SK-N-SH (cell line): Measurements from ENCODE around the gene NPW. TPM values are rescaled to one million over a fixed set of nuclear protein-coding genes. Genes with fewer than 3 reads are reported as not detected.

Experiments
- CTCF ChIA-PET: fragments of 300-600, 350-600 bp; formaldehyde crosslinking; extraction: SDS; loops from one replicate; lab custom pipeline; 2021; lab: Yijun Ruan, JAX
- POLR2A ChIA-PET: fragments of 350-600 bp; sonication (Branson Sonifier 250); formaldehyde crosslinking; extraction: SDS; loops from one replicate; lab custom pipeline; 2020; ENCODE audit warnings: antibody characterized with exemption, inconsistent platforms; lab: Yijun Ruan, JAX
- DNase-seq: peaks from one replicate; pipeline ENCODE4 v3.0.0; 2012
- H2AFZ ChIP-seq: fragments of 200-600 bp; sonication (generic); 2 replicates; pipeline ENCODE4 v1.8.1; 2016; ENCODE audit warnings: antibody characterized with exemption, mild to moderate bottlenecking, low read depth
- H3F3A ChIP-seq: fragments of 200-600 bp; sonication (generic); replicated peaks from 2 replicates; pipeline ENCODE3; 2016; ENCODE audit warnings: antibody characterized with exemption, mild to moderate bottlenecking; ENCODE audit not compliant: insufficient read depth
- H3K27ac ChIP-seq, 2 experiments: fragments of 200-500 bp in 1 of 2; fragments of 200-600 bp in 1 of 2; sonication (Bioruptor generic) in 1 of 2; sonication (generic), shearing (Covaris generic) in 1 of 2; 2 replicates each; pipeline versions ENCODE4 v1.5.1 to v1.6.1; 2014 to 2016; ENCODE audit warnings: low read depth in 2 of 2, inconsistent platforms in 1 of 2, low read length in 1 of 2, mild to moderate bottlenecking in 1 of 2, mixed read lengths in 1 of 2
- H3K27me3 ChIP-seq: fragments of 200-600 bp; sonication (generic), shearing (Covaris generic); 2 replicates; pipeline ENCODE4 v1.6.1; 2016; ENCODE audit warnings: mixed run types; ENCODE audit not compliant: insufficient read depth
- H3K36me3 ChIP-seq, 2 experiments: fragments of 200-500 bp in 1 of 2; fragments of 200-600 bp in 1 of 2; sonication (Bioruptor generic) in 1 of 2; sonication (generic) in 1 of 2; replicated peaks in 1 of 2; 2 replicates each; pipeline versions ENCODE3 to v1.5.1; 2014 to 2016; ENCODE audit warnings: low read length in 1 of 2, mild to moderate bottlenecking in 1 of 2; ENCODE audit not compliant: insufficient read depth in 2 of 2, control insufficient read depth in 1 of 2
- H3K4me1 ChIP-seq, 2 experiments: fragments of 200-500 bp in 1 of 2; fragments of 200-600 bp in 1 of 2; sonication (Bioruptor generic) in 1 of 2; sonication (generic), shearing (Covaris generic) in 1 of 2; 2 replicates each; pipeline versions ENCODE4 v1.5.1 to v1.6.1; 2014 to 2016; ENCODE audit warnings: low read depth in 1 of 2, low read length in 1 of 2, mixed run types in 1 of 2; ENCODE audit not compliant: insufficient read depth in 2 of 2, control insufficient read depth in 1 of 2
- H3K4me2 ChIP-seq: fragments of 200-600 bp; sonication (generic), shearing (Covaris generic); 2 replicates; pipeline ENCODE4 v1.6.1; 2017; ENCODE audit warnings: mixed run types
- H3K4me3 ChIP-seq, 2 experiments: fragments of 200-500 bp in 1 of 2; fragments of 200-600 bp in 1 of 2; sonication (Bioruptor generic) in 1 of 2; sonication (generic), shearing (Covaris generic) in 1 of 2; 2 replicates each; pipeline versions ENCODE4 v1.5.1 to v1.8.1; 2014 to 2016; ENCODE audit warnings: low read depth in 2 of 2, inconsistent platforms in 1 of 2, low read length in 1 of 2, mild to moderate bottlenecking in 1 of 2, mixed read lengths in 1 of 2, moderate library complexity in 1 of 2
- H3K79me2 ChIP-seq: fragments of 200-600 bp; sonication (generic); 2 replicates; pipeline ENCODE4 v1.8.1; 2017; ENCODE audit warnings: mild to moderate bottlenecking; ENCODE audit not compliant: insufficient read depth
- H3K9ac ChIP-seq: fragments of 200-600 bp; sonication (generic); 2 replicates; pipeline ENCODE4 v1.6.1; 2017; ENCODE audit warnings: mixed run types
- H3K9me2 ChIP-seq: fragments of 200-600 bp; sonication (generic); 2 replicates; pipeline ENCODE4 v1.6.1; 2017; ENCODE audit warnings: mixed run types
- H3K9me3 ChIP-seq: fragments of 200-600 bp; sonication (generic); 2 replicates; pipeline ENCODE4 v1.6.1; 2017; ENCODE audit warnings: mixed run types, mild to moderate bottlenecking, moderate library complexity
- H4K20me1 ChIP-seq: fragments of 200-600 bp; sonication (generic); 2 replicates; pipeline ENCODE4 v1.6.1; 2017; ENCODE audit warnings: mild to moderate bottlenecking, mixed run types; ENCODE audit not compliant: insufficient read depth
- CHD2 ChIP-seq: fragments of 150-350 bp; IDR thresholded peaks from 2 replicates; pipeline ENCODE4 v1.6.1; 2018; ENCODE audit warnings: low read length; ENCODE audit not compliant: partially characterized antibody
- FOXM1 ChIP-seq: IDR thresholded peaks from 2 replicates; pipeline ENCODE4 v1.4.0; 2012; ENCODE audit warnings: low read depth, mild to moderate bottlenecking
- GATA2 ChIP-seq: sonication (generic); formaldehyde crosslinking; IDR thresholded peaks from 2 replicates; pipeline ENCODE4 v1.5.0; 2020; ENCODE audit warnings: mild to moderate bottlenecking, missing genetic modification reagents
- MEF2A ChIP-seq: IDR thresholded peaks from 2 replicates; pipeline ENCODE4 v1.4.0; 2012; ENCODE audit warnings: low read depth, borderline replicate concordance
- MXI1 ChIP-seq: IDR thresholded peaks from 2 replicates; pipeline ENCODE4 v1.6.1; 2012; ENCODE audit warnings: mild to moderate bottlenecking, low read depth, low read length, improper control_type of control experiment
- NRF1 ChIP-seq: IDR thresholded peaks from 2 replicates; pipeline ENCODE4 v1.6.1; 2012; ENCODE audit warnings: low read depth, mild to moderate bottlenecking, low read length
- PBX3 ChIP-seq: IDR thresholded peaks from 2 replicates; pipeline ENCODE4; 2012
- RAD21 ChIP-seq: IDR thresholded peaks from 2 replicates; pipeline ENCODE4 v1.6.1; 2012; ENCODE audit warnings: mild to moderate bottlenecking, low read length
- RXRA ChIP-seq: IDR thresholded peaks from 2 replicates; pipeline ENCODE4 v1.4.0; 2012; ENCODE audit warnings: low read depth, mild to moderate bottlenecking, borderline replicate concordance
- TAF1 ChIP-seq: IDR thresholded peaks from 2 replicates; pipeline ENCODE4 v1.6.1; 2012; ENCODE audit warnings: low read depth, mild to moderate bottlenecking, low read length, moderate library complexity, borderline replicate concordance
- TCF12 ChIP-seq: IDR thresholded peaks from 2 replicates; pipeline ENCODE4 v1.4.0; 2012
- TEAD4 ChIP-seq: IDR thresholded peaks from 2 replicates; pipeline ENCODE4 v1.4.0; 2012; ENCODE audit warnings: mild to moderate bottlenecking, borderline replicate concordance; ENCODE audit not compliant: insufficient read depth
- USF1 ChIP-seq: IDR thresholded peaks from 2 replicates; pipeline ENCODE4 v1.4.0; 2012; ENCODE audit warnings: low read depth, borderline replicate concordance
- WGBS: methylation state at CpG from one replicate; pipeline ENCODE4 v1.1.6; 2017; ENCODE audit warnings: low lambda C conversion rate; 5-methylcytosine and 5-hydroxymethylcytosine counted together
- polyA plus RNA-seq, 3 experiments: library from polyadenylated mRNA; depleted of rRNA; stranded (reverse); fragments of >200 nt; gene quantifications; 2 replicates each; pipeline ENCODE4 v1.2.3, GENCODE V29; 2012
- TF ChIP-seq, protein P1 (sequence below): IDR thresholded peaks from 2 replicates; pipeline ENCODE4 v1.4.0; 2012; ENCODE audit warnings: low read depth
- TF ChIP-seq, protein P2 (sequence below): IDR thresholded peaks from 2 replicates; pipeline ENCODE4 v1.4.0; 2012; ENCODE audit warnings: low read depth, borderline replicate concordance
- TF ChIP-seq, protein P3 (sequence below): fragments of 150-350 bp; IDR thresholded peaks from 2 replicates; pipeline ENCODE4 v1.6.1; 2017; ENCODE audit warnings: antibody characterized with exemption, low read length, low read depth, borderline replicate concordance

Gene NPW
- polyA plus RNA-seq, 1 of the 3 experiments (the other 2 are of a cell fraction): 1.1 TPM

DNA sequence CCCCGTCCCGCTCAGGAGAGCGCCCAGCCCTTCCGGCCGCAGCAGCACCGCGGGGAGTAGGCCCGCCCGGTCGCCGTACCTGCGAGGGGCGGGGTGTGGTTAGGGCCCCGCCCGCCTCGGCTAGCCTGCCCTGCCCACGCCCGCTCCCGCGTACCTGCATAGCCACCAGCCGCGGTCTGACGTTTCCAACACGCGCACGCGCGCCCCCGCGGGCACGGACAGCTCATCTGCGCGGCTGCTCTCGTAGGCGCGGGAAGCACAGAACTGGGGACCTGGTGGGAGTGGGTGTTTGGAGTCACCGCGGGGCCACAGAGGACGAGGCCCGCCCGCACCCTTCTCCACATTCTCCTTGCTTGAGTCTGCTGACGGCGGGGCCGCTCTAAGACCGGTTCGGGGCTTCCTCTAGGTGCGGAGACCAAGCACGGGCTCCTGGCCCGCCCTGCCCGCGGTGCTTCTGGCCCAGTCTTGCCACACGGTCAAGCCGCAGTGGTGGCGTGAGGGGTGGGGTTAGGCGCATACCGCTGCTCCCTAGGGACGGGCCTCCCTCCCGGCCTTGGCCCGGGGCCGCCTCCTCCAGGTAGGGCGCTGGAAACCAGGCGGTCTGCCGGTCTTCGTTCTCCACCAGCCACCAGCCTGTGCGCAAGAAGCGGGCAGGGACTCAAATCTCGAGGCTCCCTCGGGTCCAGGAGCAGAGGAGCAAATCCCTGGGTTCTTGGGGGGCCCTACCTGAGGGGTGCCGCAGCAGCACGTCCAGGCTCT lies 40.1 kb upstream of the NPW start:
- Histone ChIP-seq H3K27ac (no peak overlapping the region), H3K36me3 (peaks cover 7 to 44% of the 10 kb centered on the region in 2 experiments), H3K4me3 (no peak overlapping the region), H3K79me2 (peaks cover under 1% of the 10 kb centered on the region; the same call in 1 of the 2 replicates), H3K27me3 (no peaks in the 10 kb centered on the region), H4K20me1 (no peaks in the 10 kb centered on the region), H3K4me1 (peaks cover 0 to 8% of the 10 kb centered on the region in 2 experiments; a peak in 1 of 4 replicates), H3K9me3 (no peaks in the 10 kb centered on the region), H3K9me2 (no peaks in the 10 kb centered on the region), H2AFZ (no peak overlapping the region), H3K4me2 (no peak overlapping the region), H3F3A (peaks cover 15% of the 10 kb centered on the region), H3K9ac (no peak overlapping the region)
- ChIA-PET CTCF (interaction anchor here (3.3 kb wide), 1 partner anchor 25 kb away, joined by 19 read pairs; no protein-coding TSS in a partner anchor), POLR2A (no interaction called here)
- TF ChIP-seq RXRA (no peak), RAD21 (no peak), MXI1 (no peak)
- TF ChIP-seq, protein P1, sequence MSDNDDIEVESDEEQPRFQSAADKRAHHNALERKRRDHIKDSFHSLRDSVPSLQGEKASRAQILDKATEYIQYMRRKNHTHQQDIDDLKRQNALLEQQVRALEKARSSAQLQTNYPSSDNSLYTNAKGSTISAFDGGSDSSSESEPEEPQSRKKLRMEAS: no peak
- DNase-seq: no peak
- 98% methylated on average over 29 of the region's 70 CpGs for WGBS

DNA sequence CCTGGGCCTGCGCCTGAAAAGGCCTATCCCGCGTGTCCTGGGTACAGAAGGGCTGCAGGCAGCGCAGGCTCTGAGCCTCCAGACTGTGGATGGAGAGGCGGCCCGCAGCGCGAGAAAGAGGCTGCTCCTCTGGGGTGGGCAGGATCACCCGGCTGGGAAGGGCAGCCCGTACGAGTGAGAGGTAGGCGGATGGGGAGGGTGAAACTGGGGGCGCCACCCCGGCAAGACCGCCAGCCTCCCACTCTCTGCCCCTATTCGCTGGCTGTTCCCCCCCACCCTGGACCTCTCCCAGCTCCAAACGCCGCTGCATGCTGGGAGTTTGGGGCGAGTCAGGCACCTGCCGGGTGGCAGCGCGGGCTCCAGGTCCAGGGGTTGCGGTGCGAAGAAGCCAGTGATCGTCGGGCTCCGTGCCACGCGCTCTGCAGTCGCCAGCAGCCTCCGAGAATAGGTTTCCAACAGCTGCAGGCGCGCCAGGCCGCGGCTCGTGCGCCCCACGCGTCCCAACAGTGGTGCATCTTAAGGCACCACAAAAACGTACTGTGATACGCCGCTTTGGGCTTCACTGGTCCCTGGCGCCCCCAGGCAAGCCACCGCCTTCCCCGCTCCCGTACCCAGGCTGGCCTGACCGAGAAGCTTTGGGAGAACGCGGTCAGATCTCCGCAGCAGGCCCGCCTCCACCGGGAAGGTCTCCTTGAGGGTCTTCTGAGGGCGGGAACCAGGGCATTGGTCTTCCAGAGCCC lies 39.4 kb upstream of the NPW start:
- POLR2A ChIA-PET: interaction anchor here (2.2 kb wide), 1 partner anchor 16 kb away, joined by 12 read pairs; the partner anchor contains the start of gene RPS2
- 80% methylated on average over 40 of the region's 53 CpGs for WGBS
- no peak for DNase-seq
- TF ChIP-seq CHD2: no peak
- TF ChIP-seq, protein P2, sequence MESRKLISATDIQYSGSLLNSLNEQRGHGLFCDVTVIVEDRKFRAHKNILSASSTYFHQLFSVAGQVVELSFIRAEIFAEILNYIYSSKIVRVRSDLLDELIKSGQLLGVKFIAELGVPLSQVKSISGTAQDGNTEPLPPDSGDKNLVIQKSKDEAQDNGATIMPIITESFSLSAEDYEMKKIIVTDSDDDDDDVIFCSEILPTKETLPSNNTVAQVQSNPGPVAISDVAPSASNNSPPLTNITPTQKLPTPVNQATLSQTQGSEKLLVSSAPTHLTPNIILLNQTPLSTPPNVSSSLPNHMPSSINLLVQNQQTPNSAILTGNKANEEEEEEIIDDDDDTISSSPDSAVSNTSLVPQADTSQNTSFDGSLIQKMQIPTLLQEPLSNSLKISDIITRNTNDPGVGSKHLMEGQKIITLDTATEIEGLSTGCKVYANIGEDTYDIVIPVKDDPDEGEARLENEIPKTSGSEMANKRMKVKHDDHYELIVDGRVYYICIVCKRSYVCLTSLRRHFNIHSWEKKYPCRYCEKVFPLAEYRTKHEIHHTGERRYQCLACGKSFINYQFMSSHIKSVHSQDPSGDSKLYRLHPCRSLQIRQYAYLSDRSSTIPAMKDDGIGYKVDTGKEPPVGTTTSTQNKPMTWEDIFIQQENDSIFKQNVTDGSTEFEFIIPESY: no peak
- no peak for TF ChIP-seq TEAD4
- TF ChIP-seq TAF1: no peak
- TF ChIP-seq, protein P3, sequence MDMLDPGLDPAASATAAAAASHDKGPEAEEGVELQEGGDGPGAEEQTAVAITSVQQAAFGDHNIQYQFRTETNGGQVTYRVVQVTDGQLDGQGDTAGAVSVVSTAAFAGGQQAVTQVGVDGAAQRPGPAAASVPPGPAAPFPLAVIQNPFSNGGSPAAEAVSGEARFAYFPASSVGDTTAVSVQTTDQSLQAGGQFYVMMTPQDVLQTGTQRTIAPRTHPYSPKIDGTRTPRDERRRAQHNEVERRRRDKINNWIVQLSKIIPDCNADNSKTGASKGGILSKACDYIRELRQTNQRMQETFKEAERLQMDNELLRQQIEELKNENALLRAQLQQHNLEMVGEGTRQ: no peak
- TF ChIP-seq RAD21: no peak
- no peak for TF ChIP-seq FOXM1
- no peak for TF ChIP-seq NRF1
- no peak for TF ChIP-seq GATA2 (CRISPR knock-in tag)
- no peak for TF ChIP-seq TCF12
- no peak for TF ChIP-seq MEF2A
- TF ChIP-seq MXI1: no peak
- no peak for TF ChIP-seq PBX3
- TF ChIP-seq USF1: no peak
- TF ChIP-seq, protein P1: no peak

More for the DNA sequence above, 39.4 kb upstream of the NPW start:
- H3F3A ChIP-seq: peaks cover 15% of the 10 kb centered on the region
- no peaks in the 10 kb centered on the region for H4K20me1 ChIP-seq
- H3K9ac ChIP-seq: no peak overlapping the region
- H3K79me2 ChIP-seq: peaks cover 8% of the 10 kb centered on the region; the same call in 1 of the 2 replicates
- H2AFZ ChIP-seq: no peak overlapping the region
- H3K27ac ChIP-seq: no peak overlapping the region
- H3K4me1 ChIP-seq: peaks cover 6 to 15% of the 10 kb centered on the region in 2 experiments; a peak in 2 of 4 replicates
- no peaks in the 10 kb centered on the region for H3K27me3 ChIP-seq
- no peaks in the 10 kb centered on the region for H3K9me3 ChIP-seq
- CTCF ChIA-PET: interaction anchor here (3.3 kb wide), 1 partner anchor 24 kb away, joined by 19 read pairs; no protein-coding TSS in a partner anchor
- H3K4me2 ChIP-seq: no peak overlapping the region
- H3K9me2 ChIP-seq: no peaks in the 10 kb centered on the region
- peaks cover 7 to 36% of the 10 kb centered on the region in 2 experiments for H3K36me3 ChIP-seq
- H3K4me3 ChIP-seq: no peak overlapping the region
